ENCODE results near the gene MED26. TPM values are rescaled to one million over a fixed set of nuclear protein-coding genes. Genes with fewer than 3 reads are reported as not detected.

MED26 gene
- total and polyA plus RNA-seq, 10 of the 15 experiments (the other 5 are each of a cell fraction or from before 2014, with no cell fraction given) = 1.1 to 21.4 (median 9.7) TPM

DNA sequence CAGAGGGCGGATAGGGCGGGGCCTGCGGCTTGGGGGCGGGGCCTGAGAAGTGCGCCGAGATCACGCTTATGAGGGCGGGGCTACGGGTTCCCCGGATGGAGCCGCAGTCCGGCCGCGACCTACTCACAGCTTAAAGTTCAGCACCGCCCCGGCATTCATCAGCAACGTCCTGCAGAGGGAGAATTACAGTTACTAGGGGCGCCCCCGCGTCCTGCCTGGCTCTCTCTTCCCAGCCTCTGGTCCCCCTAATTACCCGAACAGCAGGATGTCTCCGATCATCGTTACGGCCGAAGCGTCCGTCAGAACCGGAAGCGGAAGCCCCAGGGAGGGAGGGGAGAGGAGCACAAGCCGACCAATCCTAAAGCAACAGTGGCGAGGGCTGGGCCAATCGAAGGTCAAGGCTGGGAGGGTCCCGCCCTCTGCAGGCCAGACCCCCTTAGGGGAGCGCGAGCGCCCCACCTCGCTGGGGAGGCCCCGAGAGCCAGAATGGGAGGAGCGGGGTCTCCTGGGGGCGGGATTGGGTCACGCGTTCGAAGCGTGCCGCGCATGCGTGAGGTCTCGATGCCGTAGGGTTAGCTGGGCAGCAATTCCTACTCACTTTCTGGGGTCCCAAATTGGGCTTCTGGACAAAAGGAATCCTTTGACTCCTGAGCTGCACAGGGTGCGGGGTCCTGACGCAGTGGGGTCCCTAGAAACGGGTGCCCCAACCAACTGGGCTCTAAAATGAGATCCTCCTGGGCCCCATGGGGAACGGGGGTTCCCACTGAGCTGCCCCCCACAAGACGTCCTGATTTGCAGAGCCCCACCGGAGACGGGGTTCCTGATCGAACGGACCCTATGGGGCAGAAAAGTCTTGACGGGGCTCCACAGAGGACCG is 32.1 kb upstream of the MED26 start, which contains the start of gene SMIM7 (continued):
- TF ChIP-seq ZNF207 (IDR thresholded peaks at IDR 0.05; ENCODE audit: borderline replicate concordance) (0 out of 2 replicates have a peak, but pooled peaks have one; percentile 16), ZNF622 (IDR thresholded peaks at IDR 0.05) (no peak), NR2C2 (IDR thresholded peaks at IDR 0.05; ENCODE audit: borderline replicate concordance, control insufficient read depth, insufficient read length, low read depth) (no peak), CREM (IDR thresholded peaks at IDR 0.05; ENCODE audit: low read depth) (peak; percentile 66; the same call in 1 of the 2 replicates), IKZF1 (conservative IDR thresholded peaks at IDR 0.05) (peak; percentile 56; the same call in 1 of the 2 replicates), POLR2AphosphoS5 (IDR thresholded peaks at IDR 0.05; ENCODE audit: low read length) (peak; percentile 91), SREBF1 (IDR thresholded peaks at IDR 0.05; ENCODE audit: low read length) (no peak), DPF2 (IDR thresholded peaks at IDR 0.05) (no peak), BMI1 (IDR thresholded peaks at IDR 0.05; ENCODE audit: borderline replicate concordance) (no peak), HDGF (IDR thresholded peaks at IDR 0.05) (peak; percentile 86; the same call in 1 of the 2 replicates), TCF7 (IDR thresholded peaks at IDR 0.05; ENCODE audit: borderline replicate concordance) (no peak), USF2 (IDR thresholded peaks at IDR 0.05; ENCODE audit: borderline replicate concordance, low read depth, low read length) (no peak), EZH2 (IDR thresholded peaks at IDR 0.05; ENCODE audit: borderline replicate concordance, control insufficient read depth, low read depth, low read length) (no peak), SUPT20H (IDR thresholded peaks at IDR 0.05; ENCODE audit: borderline replicate concordance, control insufficient read depth, low read depth, low read length) (no peak), NFIC (IDR thresholded peaks at IDR 0.05; ENCODE audit: low read depth, low read length) (no peak), RELA (IDR thresholded peaks at IDR 0.05; ENCODE audit: borderline replicate concordance, partially characterized antibody) (no peak), ZBTB33 (IDR thresholded peaks at IDR 0.05) (no peak), YBX1 (IDR thresholded peaks at IDR 0.05) (no peak), MXI1 (IDR thresholded peaks at IDR 0.05; ENCODE audit: low read depth, low read length) (peak; percentile 38), ZBED1 (IDR thresholded peaks at IDR 0.05; ENCODE audit: borderline replicate concordance) (no peak), FOXM1 (IDR thresholded peaks at IDR 0.05; ENCODE audit: low read depth, low read length) (no peak), POU2F2 (IDR thresholded peaks at IDR 0.05; ENCODE audit: borderline replicate concordance, low read depth, low read length) (0 out of 3 replicates have a peak, but pooled peaks have one; percentile 6), RUNX3 (IDR thresholded peaks at IDR 0.05; ENCODE audit: low read length) (no peak; the same call in none of the 2 replicates), IKZF2 (IDR thresholded peaks at IDR 0.05) (no peak), RFX5 (IDR thresholded peaks at IDR 0.05; ENCODE audit: low read depth, low read length) (no peak), CREB1 (IDR thresholded peaks at IDR 0.05; ENCODE audit: low read depth) (peak; percentile 68; the same call in 1 of the 2 replicates)
- TF ChIP-seq, protein P1, sequence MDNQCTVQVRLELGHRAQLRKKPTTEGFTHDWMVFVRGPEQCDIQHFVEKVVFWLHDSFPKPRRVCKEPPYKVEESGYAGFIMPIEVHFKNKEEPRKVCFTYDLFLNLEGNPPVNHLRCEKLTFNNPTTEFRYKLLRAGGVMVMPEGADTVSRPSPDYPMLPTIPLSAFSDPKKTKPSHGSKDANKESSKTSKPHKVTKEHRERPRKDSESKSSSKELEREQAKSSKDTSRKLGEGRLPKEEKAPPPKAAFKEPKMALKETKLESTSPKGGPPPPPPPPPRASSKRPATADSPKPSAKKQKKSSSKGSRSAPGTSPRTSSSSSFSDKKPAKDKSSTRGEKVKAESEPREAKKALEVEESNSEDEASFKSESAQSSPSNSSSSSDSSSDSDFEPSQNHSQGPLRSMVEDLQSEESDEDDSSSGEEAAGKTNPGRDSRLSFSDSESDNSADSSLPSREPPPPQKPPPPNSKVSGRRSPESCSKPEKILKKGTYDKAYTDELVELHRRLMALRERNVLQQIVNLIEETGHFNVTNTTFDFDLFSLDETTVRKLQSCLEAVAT (IDR thresholded peaks at IDR 0.05) = peak; percentile 95

Measured in GM12878 (cell line).